ENCODE results near the gene S100A13. TPM values are rescaled to one million over a fixed set of nuclear protein-coding genes. Genes with fewer than 3 reads are reported as not detected.
"Not testable (repeated sequence)": the region's sequence is repeated elsewhere in the genome, so short reads cannot be mapped to it uniquely, and the experiment has no call there.

The S100A13 gene
- 100 to 1,000 TPM in 1 of 5 donors, 10 to 100 TPM in 4; 76.9 to 120 (median 96.7) TPM for polyA plus RNA-seq (ENCODE audit: insufficient read depth in 1 of 5, insufficient read length in 5 of 5, low replicate concordance in 1 of 5)
- long read RNA-seq, donor 1, transcript S100A13-203 (3 exons, 579 nt) = major isoform, 6 of 143 reads
- long read RNA-seq, donor 1, partial matches to known transcripts = 136 of 143 reads
- long read RNA-seq, donor 1, other reads (novel, unspliced or antisense) = 0 of 143 reads
- long read RNA-seq, donor 2, partial matches to known transcripts = 69 of 72 reads
- long read RNA-seq, donor 2, other reads (novel, unspliced or antisense) = 0 of 72 reads
- long read RNA-seq, donor 3, partial matches to known transcripts = 321 of 322 reads
- long read RNA-seq, donor 3, other reads (novel, unspliced or antisense) = 0 of 322 reads
- long read RNA-seq, donor 4, partial matches to known transcripts = 76 of 77 reads
- long read RNA-seq, donor 4, other reads (novel, unspliced or antisense) = 0 of 77 reads
- long read RNA-seq, donor 5, partial matches to known transcripts = 211 of 257 reads
- long read RNA-seq, donor 5, other reads (novel, unspliced or antisense) = 42 of 257 reads
- long read RNA-seq, donor 6, partial matches to known transcripts = 162 of 166 reads
- long read RNA-seq, donor 6, other reads (novel, unspliced or antisense) = 0 of 166 reads
- long read RNA-seq, donor 7, partial matches to known transcripts = 37 of 40 reads
- long read RNA-seq, donor 7, other reads (novel, unspliced or antisense) = 0 of 40 reads
- long read RNA-seq, donor 8, partial matches to known transcripts = 45 of 45 reads
- long read RNA-seq, donor 8, other reads (novel, unspliced or antisense) = 0 of 45 reads

GRCh38 chr1:153626904-153627714 lies at the start of gene S100A13:
Gene S100A13 (minus strand): TSS chr1:153627505. CDS start chr1:153626472, 1,033 bp downstream.
- DNase-seq = peak; percentile 77 to 84

- DNase-seq = no peak
These were observed 46.2 kb upstream of the S100A13 start for GRCh38 chr1:153673511-153673910.

GRCh38 chr1:153671628-153672353 lies 44.5 kb upstream of the S100A13 start:
- DNase-seq = not testable (repeated sequence)

- DNase-seq = peak; percentile 98 to 99
These were observed 43.7 kb upstream of the S100A13 start, which contains the start of gene ILF2 for GRCh38 chr1:153670859-153671627. Gene ILF2 (minus strand): TSS chr1:153670993. CDS start chr1:153670922, 71 bp downstream.

GRCh38 chr1:153670257-153670858 lies 43.1 kb upstream of the S100A13 start:
- no peak for DNase-seq

GRCh38 chr1:153669606-153670005 lies 42.3 kb upstream of the S100A13 start:
- no peak for DNase-seq

GRCh38 chr1:153668672-153669071 lies 41.4 kb upstream of the S100A13 start:
- not testable (repeated sequence) for DNase-seq

- DNase-seq = no peak
These were observed 40.1 kb upstream of the S100A13 start for GRCh38 chr1:153667439-153667838.

- no peak for DNase-seq
These were observed 35.9 kb upstream of the S100A13 start for GRCh38 chr1:153663211-153663610.

GRCh38 chr1:153662269-153662668 lies 35.0 kb upstream of the S100A13 start:
- DNase-seq = no peak

- DNase-seq = no peak
These were observed 33.9 kb upstream of the S100A13 start for GRCh38 chr1:153661111-153661708.

GRCh38 chr1:153659656-153660055 lies 32.4 kb upstream of the S100A13 start:
- DNase-seq = no peak

- DNase-seq = no peak
These were observed 31.9 kb upstream of the S100A13 start for GRCh38 chr1:153659175-153659534.

- DNase-seq = peak; percentile 88 to 89
These were observed 31.3 kb upstream of the S100A13 start, which contains the start of gene SNAPIN for GRCh38 chr1:153658400-153659174. Gene SNAPIN (plus strand): TSS chr1:153658703. CDS start chr1:153658744, 41 bp downstream.

GRCh38 chr1:153655333-153655732 lies 28.0 kb upstream of the S100A13 start:
- no peak for DNase-seq

- no peak for DNase-seq
These were observed 25.6 kb upstream of the S100A13 start for GRCh38 chr1:153652805-153653500.

- no peak for DNase-seq
These were observed 24.5 kb upstream of the S100A13 start for GRCh38 chr1:153651771-153652170.

GRCh38 chr1:153649863-153650235 lies 22.5 kb upstream of the S100A13 start:
- no peak for DNase-seq

All from right lung (tissue), 10 donors.